ENCODE results near the gene MFNG. TPM values are rescaled to one million over a fixed set of nuclear protein-coding genes. Genes with fewer than 3 reads are reported as not detected.

The MFNG gene
- total RNA-seq, 1 experiment from 2014 or later = 4.5 TPM

- Histone ChIP-seq H3K9me2 (ENCODE audit: insufficient read depth) (no peaks in the 10 kb centered on the region), H4K20me1 (ENCODE audit: insufficient read depth) (no peaks in the 10 kb centered on the region), H3K27me3 (ENCODE audit: insufficient read depth, low read length) (no peaks in the 10 kb centered on the region), H3K9ac (ENCODE audit: low read length) (peak overlapping the region; percentile 81), H3K4me1 (ENCODE audit: control insufficient read depth in 1 of 2, insufficient read depth in 2 of 2, low read length in 2 of 2) (peaks cover 6 to 48% of the 10 kb centered on the region in 2 experiments; a peak in 3 of 4 replicates), H3K36me3 (ENCODE audit: control insufficient read depth in 1 of 2, insufficient read depth in 2 of 2, low read length in 2 of 2) (peaks cover 4 to 25% of the 10 kb centered on the region in 2 experiments; a peak in 3 of 4 replicates), H2AFZ (ENCODE audit: low read depth, low read length, poor library complexity, severe bottlenecking) (no peak overlapping the region), H3K9me3 (ENCODE audit: control insufficient read depth in 1 of 2, insufficient read depth in 1 of 2, low read depth in 1 of 2, low read length in 2 of 2) (no peaks in the 10 kb centered on the region), H3K4me3 (replicated peaks in 1 of 2; ENCODE audit: low read depth in 1 of 2, low read length in 2 of 2) (peak overlapping the region; percentile 69 to 89), H3K27ac (ENCODE audit: low read depth, low read length) (peak overlapping the region; percentile 68), H3K4me2 (ENCODE audit: low read length) (peak overlapping the region; percentile 74), H3K79me2 (ENCODE audit: insufficient read depth, low read length) (peaks cover 31% of the 10 kb centered on the region)
- TF ChIP-seq ZFX (IDR thresholded peaks at IDR 0.05) (peak; percentile 69), TCF7L2 (IDR thresholded peaks at IDR 0.05; ENCODE audit: borderline replicate concordance, extremely low read depth, insufficient read depth, insufficient read length) (peak; percentile 24), POLR2AphosphoS5 (IDR thresholded peaks at IDR 0.05; ENCODE audit: low read depth, low read length) (no peak), EGR1 (IDR thresholded peaks at IDR 0.05; ENCODE audit: low read depth) (no peak), JUND (IDR thresholded peaks at IDR 0.05) (no peak)
- TF ChIP-seq, protein P1, sequence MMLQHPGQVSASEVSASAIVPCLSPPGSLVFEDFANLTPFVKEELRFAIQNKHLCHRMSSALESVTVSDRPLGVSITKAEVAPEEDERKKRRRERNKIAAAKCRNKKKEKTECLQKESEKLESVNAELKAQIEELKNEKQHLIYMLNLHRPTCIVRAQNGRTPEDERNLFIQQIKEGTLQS (IDR thresholded peaks at IDR 0.05) = no peak
- ChIA-PET CTCF (no interaction called here), RAD21 (ENCODE audit: low non-redundant PET in 1 of 2, low total read pairs in 2 of 2, uncharacterized antibody in 2 of 2, unreplicated experiment in 2 of 2) (interaction anchor here in 1 of 2 experiments (0.7 kb wide), 1 partner anchor 46 kb away, joined by 3 read pairs; no protein-coding TSS in a partner anchor), POLR2A (no interaction called here)
- no TSS peak for BruUV-seq (replicated peaks)
- intact Hi-C loops (cut with micrococcal nuclease) = no loop called here
- ATAC-seq (peak; percentile 49), DNase-seq (ENCODE audit: low read depth, low spot score) (no peak)
Measured at GRCh38 chr22:37518509-37519267, 32.5 kb upstream of the MFNG start.

DNA sequence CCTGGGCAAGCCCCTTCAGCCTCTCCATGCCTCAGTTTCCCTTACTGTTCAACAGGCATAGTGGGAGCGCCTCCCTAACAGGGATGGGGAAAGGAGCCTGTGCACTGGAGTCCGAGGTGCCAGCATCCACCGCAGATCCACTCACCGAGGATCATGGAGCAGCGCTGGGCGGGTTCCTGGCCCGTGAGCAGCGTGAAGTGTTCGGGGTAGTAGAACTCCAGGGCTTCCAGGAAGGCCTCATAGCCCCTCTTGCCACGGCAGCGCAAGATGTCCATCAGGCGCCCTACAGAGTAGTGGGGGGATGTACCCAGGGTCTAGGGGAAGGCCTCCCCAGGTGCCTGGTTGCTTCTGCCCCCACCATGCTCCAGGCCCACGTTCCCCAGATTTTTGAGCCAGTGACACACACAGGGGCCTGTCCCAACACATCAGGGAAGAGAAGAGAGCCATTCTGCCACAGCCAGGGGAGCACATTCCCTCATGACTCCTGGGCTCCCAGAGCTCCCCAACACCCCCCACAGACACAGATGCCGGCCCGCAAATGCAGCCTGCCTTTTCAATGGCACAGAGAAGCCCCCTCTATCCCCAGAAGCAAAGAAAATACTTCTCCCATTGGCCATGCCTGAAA, 31.8 kb upstream of the MFNG start:
- ChIA-PET CTCF (no interaction called here), POLR2A (no interaction called here), RAD21 (ENCODE audit: low non-redundant PET in 1 of 2, low total read pairs in 2 of 2, uncharacterized antibody in 2 of 2, unreplicated experiment in 2 of 2) (no interaction called here)
- peaks cover 13 to 52% of the 10 kb centered on the region in 2 experiments for H3K4me1 ChIP-seq (ENCODE audit: control insufficient read depth in 1 of 2, insufficient read depth in 2 of 2, low read length in 2 of 2)
- H4K20me1 ChIP-seq (ENCODE audit: insufficient read depth) = no peaks in the 10 kb centered on the region
- BruUV-seq (replicated peaks) = TSS peak; percentile 26
- no peaks in the 10 kb centered on the region for H3K27me3 ChIP-seq (ENCODE audit: insufficient read depth, low read length)
- H3K79me2 ChIP-seq (ENCODE audit: insufficient read depth, low read length) = peaks cover 34% of the 10 kb centered on the region
- H3K27ac ChIP-seq (ENCODE audit: low read depth, low read length) = peak overlapping the region; percentile 68
- DNase-seq (ENCODE audit: low read depth, low spot score) = no peak
- peak overlapping the region; percentile 81 for H3K9ac ChIP-seq (ENCODE audit: low read length)
- no peaks in the 10 kb centered on the region for H3K9me2 ChIP-seq (ENCODE audit: insufficient read depth)
- intact Hi-C loops (cut with micrococcal nuclease) = no loop called here
- no peak overlapping the region for H2AFZ ChIP-seq (ENCODE audit: low read depth, low read length, poor library complexity, severe bottlenecking)
- peaks cover 4 to 25% of the 10 kb centered on the region in 2 experiments; a peak in 3 of 4 replicates for H3K36me3 ChIP-seq (ENCODE audit: control insufficient read depth in 1 of 2, insufficient read depth in 2 of 2, low read length in 2 of 2)
- peak overlapping the region; percentile 74 for H3K4me2 ChIP-seq (ENCODE audit: low read length)
- no peaks in the 10 kb centered on the region for H3K9me3 ChIP-seq (ENCODE audit: control insufficient read depth in 1 of 2, insufficient read depth in 1 of 2, low read depth in 1 of 2, low read length in 2 of 2)
- peak overlapping the region; percentile 69 to 89 for H3K4me3 ChIP-seq (replicated peaks in 1 of 2; ENCODE audit: low read depth in 1 of 2, low read length in 2 of 2)
- no peak for ATAC-seq
- no peak for TF ChIP-seq JUND (IDR thresholded peaks at IDR 0.05)
- TF ChIP-seq, protein P2, sequence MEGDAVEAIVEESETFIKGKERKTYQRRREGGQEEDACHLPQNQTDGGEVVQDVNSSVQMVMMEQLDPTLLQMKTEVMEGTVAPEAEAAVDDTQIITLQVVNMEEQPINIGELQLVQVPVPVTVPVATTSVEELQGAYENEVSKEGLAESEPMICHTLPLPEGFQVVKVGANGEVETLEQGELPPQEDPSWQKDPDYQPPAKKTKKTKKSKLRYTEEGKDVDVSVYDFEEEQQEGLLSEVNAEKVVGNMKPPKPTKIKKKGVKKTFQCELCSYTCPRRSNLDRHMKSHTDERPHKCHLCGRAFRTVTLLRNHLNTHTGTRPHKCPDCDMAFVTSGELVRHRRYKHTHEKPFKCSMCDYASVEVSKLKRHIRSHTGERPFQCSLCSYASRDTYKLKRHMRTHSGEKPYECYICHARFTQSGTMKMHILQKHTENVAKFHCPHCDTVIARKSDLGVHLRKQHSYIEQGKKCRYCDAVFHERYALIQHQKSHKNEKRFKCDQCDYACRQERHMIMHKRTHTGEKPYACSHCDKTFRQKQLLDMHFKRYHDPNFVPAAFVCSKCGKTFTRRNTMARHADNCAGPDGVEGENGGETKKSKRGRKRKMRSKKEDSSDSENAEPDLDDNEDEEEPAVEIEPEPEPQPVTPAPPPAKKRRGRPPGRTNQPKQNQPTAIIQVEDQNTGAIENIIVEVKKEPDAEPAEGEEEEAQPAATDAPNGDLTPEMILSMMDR (IDR thresholded peaks at IDR 0.05 in 2 of 3, conservative IDR thresholded peaks at IDR 0.05 in 1 of 3; ENCODE audit: borderline replicate concordance in 1 of 3, insufficient read depth in 1 of 3, low read depth in 2 of 3, low read length in 2 of 3) = no peak
- TF ChIP-seq, protein P3, sequence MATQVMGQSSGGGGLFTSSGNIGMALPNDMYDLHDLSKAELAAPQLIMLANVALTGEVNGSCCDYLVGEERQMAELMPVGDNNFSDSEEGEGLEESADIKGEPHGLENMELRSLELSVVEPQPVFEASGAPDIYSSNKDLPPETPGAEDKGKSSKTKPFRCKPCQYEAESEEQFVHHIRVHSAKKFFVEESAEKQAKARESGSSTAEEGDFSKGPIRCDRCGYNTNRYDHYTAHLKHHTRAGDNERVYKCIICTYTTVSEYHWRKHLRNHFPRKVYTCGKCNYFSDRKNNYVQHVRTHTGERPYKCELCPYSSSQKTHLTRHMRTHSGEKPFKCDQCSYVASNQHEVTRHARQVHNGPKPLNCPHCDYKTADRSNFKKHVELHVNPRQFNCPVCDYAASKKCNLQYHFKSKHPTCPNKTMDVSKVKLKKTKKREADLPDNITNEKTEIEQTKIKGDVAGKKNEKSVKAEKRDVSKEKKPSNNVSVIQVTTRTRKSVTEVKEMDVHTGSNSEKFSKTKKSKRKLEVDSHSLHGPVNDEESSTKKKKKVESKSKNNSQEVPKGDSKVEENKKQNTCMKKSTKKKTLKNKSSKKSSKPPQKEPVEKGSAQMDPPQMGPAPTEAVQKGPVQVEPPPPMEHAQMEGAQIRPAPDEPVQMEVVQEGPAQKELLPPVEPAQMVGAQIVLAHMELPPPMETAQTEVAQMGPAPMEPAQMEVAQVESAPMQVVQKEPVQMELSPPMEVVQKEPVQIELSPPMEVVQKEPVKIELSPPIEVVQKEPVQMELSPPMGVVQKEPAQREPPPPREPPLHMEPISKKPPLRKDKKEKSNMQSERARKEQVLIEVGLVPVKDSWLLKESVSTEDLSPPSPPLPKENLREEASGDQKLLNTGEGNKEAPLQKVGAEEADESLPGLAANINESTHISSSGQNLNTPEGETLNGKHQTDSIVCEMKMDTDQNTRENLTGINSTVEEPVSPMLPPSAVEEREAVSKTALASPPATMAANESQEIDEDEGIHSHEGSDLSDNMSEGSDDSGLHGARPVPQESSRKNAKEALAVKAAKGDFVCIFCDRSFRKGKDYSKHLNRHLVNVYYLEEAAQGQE (IDR thresholded peaks at IDR 0.05; ENCODE audit: low read depth) = no peak
- no peak for TF ChIP-seq EZH2phosphoT487 (IDR thresholded peaks at IDR 0.05; ENCODE audit: borderline replicate concordance)
- TF ChIP-seq POLR2AphosphoS5 (IDR thresholded peaks at IDR 0.05; ENCODE audit: low read depth, low read length) = no peak
- no peak for TF ChIP-seq FOSL1 (IDR thresholded peaks at IDR 0.05; ENCODE audit: low read depth)
- no peak for TF ChIP-seq SP1 (IDR thresholded peaks at IDR 0.05; ENCODE audit: low read depth)
- TF ChIP-seq ELF1 (IDR thresholded peaks at IDR 0.05; ENCODE audit: borderline replicate concordance, low read depth) = no peak
- TF ChIP-seq CEBPB (IDR thresholded peaks at IDR 0.05; ENCODE audit: low read depth) = no peak

Data from HCT116 (cell line).